Calu3 (cell line): Measurements from ENCODE around the gene COPA. TPM values are rescaled to one million over a fixed set of nuclear protein-coding genes. Genes with fewer than 3 reads are reported as not detected.

Experiments
- BruUV-seq: library from RNA; stranded (reverse); fragments of 400-500 nt; replicated peaks from 2 replicates; lab custom pipeline; 2021; lab: Mats Ljungman, UMichigan
- CTCF ChIA-PET: fragments of 300-600 bp; sonication (Branson Sonifier 250); formaldehyde crosslinking; loops from one replicate; lab custom pipeline; 2022; ENCODE audit warnings: antibody characterized with exemption; lab: Charles Lee
- DNase-seq: peaks from one replicate; pipeline ENCODE4 v3.0.0; 2022
- H3K27ac Mint-ChIP-seq: one replicate; pipeline ENCODE4 v1.8.0; 2022; ENCODE audit warnings: mixed read lengths; ENCODE audit not compliant: unreplicated experiment
- H3K27me3 Mint-ChIP-seq: one replicate; pipeline ENCODE4 v1.8.0; 2022; ENCODE audit warnings: mixed read lengths; ENCODE audit not compliant: unreplicated experiment
- H3K36me3 Mint-ChIP-seq: one replicate; pipeline ENCODE4 v1.8.0; 2022; ENCODE audit warnings: mild to moderate bottlenecking, moderate library complexity, mixed read lengths; ENCODE audit not compliant: insufficient read depth, unreplicated experiment
- H3K4me1 Mint-ChIP-seq: one replicate; pipeline ENCODE4 v1.8.0; 2022; ENCODE audit warnings: mild to moderate bottlenecking, low read depth, mixed read lengths; ENCODE audit not compliant: unreplicated experiment
- H3K4me3 Mint-ChIP-seq: one replicate; pipeline ENCODE4 v1.8.0; 2022; ENCODE audit warnings: mild to moderate bottlenecking, low read depth, moderate library complexity, mixed read lengths; ENCODE audit not compliant: unreplicated experiment
- H3K9me3 Mint-ChIP-seq: one replicate; pipeline ENCODE4 v1.8.0; 2022; ENCODE audit warnings: low read depth, mixed read lengths; ENCODE audit not compliant: unreplicated experiment
- intact Hi-C: fragments of 100-400 bp; cut with micrococcal nuclease; formaldehyde crosslinking; loops from one replicate; pipeline ENCODE4 v1.10.0; 2022; ENCODE audit not compliant: unreplicated experiment
- total RNA-seq: library from RNA; stranded (reverse); gene quantifications from 2 replicates; pipeline ENCODE4 v1.2.3, GENCODE V29; 2022
- TF ChIP-seq, protein P1 (sequence below): fragments of 200-600 bp; IDR thresholded peaks from one replicate; pipeline ENCODE4 v1.8.0; 2022; ENCODE audit warnings: antibody characterized with exemption; ENCODE audit not compliant: unreplicated experiment

COPA gene
- total RNA-seq, 1 experiment from 2014 or later = 208 TPM

DNA sequence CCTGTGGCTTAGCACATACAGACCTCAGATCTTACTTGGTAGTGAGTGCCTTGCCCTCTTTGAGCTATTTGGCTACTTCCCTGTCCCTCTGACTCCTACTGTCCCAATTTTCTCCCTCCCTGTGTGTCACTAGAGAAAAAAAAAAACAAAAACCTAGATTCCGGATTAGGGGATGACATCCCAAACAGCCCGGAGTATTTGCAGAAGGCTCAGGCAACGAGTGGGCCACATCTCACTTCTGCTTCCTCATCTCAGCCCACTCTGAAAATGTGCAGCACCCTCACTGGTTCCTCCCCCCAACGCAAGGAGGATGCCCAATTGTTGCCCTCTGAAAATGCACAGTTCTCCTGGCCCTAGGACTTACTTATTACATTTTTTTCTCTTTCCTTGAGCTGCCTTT, 28.7 kb upstream of the COPA start:
- CTCF ChIA-PET = no interaction called here
- peaks cover 14% of the 10 kb centered on the region for H3K36me3 Mint-ChIP-seq
- BruUV-seq = no TSS peak
- H3K27me3 Mint-ChIP-seq = no peaks in the 10 kb centered on the region
- H3K4me3 Mint-ChIP-seq = no peak overlapping the region
- no peak for DNase-seq
- no peak overlapping the region for H3K27ac Mint-ChIP-seq
- TF ChIP-seq, protein P1, sequence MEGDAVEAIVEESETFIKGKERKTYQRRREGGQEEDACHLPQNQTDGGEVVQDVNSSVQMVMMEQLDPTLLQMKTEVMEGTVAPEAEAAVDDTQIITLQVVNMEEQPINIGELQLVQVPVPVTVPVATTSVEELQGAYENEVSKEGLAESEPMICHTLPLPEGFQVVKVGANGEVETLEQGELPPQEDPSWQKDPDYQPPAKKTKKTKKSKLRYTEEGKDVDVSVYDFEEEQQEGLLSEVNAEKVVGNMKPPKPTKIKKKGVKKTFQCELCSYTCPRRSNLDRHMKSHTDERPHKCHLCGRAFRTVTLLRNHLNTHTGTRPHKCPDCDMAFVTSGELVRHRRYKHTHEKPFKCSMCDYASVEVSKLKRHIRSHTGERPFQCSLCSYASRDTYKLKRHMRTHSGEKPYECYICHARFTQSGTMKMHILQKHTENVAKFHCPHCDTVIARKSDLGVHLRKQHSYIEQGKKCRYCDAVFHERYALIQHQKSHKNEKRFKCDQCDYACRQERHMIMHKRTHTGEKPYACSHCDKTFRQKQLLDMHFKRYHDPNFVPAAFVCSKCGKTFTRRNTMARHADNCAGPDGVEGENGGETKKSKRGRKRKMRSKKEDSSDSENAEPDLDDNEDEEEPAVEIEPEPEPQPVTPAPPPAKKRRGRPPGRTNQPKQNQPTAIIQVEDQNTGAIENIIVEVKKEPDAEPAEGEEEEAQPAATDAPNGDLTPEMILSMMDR = no peak
- intact Hi-C loops = loop anchor here (10.0 kb wide), 1 partner anchor 427 kb away; the partner anchor contains the start of gene IGSF9
- no peaks in the 10 kb centered on the region for H3K9me3 Mint-ChIP-seq
- H3K4me1 Mint-ChIP-seq = peaks cover 17% of the 10 kb centered on the region

DNA sequence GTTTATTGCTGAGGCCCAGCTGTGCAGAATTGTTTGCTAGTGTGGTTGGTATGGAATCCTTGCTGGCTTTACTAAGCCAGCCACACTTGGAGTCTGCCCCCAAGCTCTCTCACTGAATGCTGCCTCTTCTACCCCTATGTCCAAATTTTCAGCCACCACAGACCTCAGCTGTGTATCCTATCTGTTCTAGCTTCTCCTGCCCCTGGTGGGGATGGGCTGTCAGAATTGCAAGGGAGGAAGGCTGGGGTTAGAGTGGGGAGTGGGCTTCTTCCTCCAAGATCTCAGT, 28.2 kb upstream of the COPA start:
- BruUV-seq = no TSS peak
- H3K9me3 Mint-ChIP-seq = no peaks in the 10 kb centered on the region

DNA sequence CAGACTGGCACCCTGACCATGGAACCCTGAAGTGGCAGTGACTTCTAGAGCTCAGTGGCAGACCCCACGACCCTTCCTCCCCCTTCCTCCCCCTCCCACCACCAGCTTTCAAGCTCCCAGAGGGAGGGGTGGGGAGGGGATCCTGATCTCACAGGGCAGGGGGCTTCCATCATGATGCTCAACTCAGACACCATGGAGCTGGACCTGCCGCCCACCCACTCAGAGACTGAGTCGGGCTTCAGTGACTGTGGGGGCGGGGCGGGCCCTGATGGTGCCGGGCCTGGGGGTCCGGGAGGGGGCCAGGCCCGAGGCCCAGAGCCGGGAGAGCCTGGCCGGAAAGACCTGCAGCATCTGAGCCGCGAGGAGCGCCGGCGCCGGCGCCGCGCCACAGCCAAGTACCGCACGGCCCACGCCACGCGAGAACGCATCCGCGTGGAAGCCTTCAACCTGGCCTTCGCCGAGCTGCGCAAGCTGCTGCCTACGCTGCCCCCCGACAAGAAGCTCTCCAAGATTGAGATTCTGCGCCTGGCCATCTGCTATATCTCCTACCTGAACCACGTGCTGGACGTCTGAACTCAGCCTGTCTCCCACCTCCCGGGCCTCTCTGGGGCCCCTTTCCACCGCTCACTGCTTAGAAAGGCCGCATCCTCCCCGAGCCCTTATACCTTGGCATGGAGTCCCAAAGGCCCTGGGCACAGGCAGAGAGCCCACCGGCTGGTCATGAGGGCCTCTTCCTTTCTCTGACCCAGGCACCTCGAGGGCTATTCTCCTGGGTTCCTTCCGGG, 27.7 kb upstream of the COPA start:
- intact Hi-C loops = loop anchor here (10.0 kb wide), 1 partner anchor 426 kb away; the partner anchor contains the start of gene IGSF9
- Mint-ChIP-seq H3K27ac (no peak overlapping the region), H3K9me3 (no peaks in the 10 kb centered on the region), H3K4me3 (no peak overlapping the region), H3K4me1 (peaks cover 8% of the 10 kb centered on the region), H3K27me3 (no peaks in the 10 kb centered on the region), H3K36me3 (peaks cover 12% of the 10 kb centered on the region)
- BruUV-seq = no TSS peak
- TF ChIP-seq, protein P1 = no peak
- DNase-seq = no peak
- CTCF ChIA-PET = no interaction called here

More for the DNA sequence above, 28.2 kb upstream of the COPA start:
- intact Hi-C loops = loop anchor here (10.0 kb wide), 1 partner anchor 426 kb away; the partner anchor contains the start of gene IGSF9
- CTCF ChIA-PET = no interaction called here
- no peak for DNase-seq
- peaks cover 14% of the 10 kb centered on the region for H3K36me3 Mint-ChIP-seq
- peaks cover 13% of the 10 kb centered on the region for H3K4me1 Mint-ChIP-seq
- no peaks in the 10 kb centered on the region for H3K27me3 Mint-ChIP-seq
- TF ChIP-seq, protein P1 = no peak
- H3K27ac Mint-ChIP-seq = no peak overlapping the region
- no peak overlapping the region for H3K4me3 Mint-ChIP-seq

DNA sequence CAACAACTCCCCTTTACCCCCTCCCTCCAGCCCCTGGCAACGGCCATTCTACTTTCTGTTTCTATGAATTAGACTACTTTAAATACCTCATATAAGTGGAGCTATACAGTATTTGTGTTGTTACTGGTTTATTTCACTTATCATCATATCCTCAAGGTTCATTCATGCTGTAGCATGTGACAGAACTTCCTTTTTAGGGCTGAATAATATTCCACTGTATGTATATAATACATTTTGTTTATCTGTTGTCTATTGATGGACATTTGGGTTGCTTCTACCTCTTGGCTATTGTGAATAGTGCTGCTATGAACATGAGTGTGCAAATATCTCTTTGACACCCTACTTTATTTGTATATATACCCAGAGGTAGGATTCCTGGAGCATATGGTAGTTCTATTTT, 26.0 kb upstream of the COPA start:
- no peak overlapping the region for H3K4me3 Mint-ChIP-seq
- no peaks in the 10 kb centered on the region for H3K27me3 Mint-ChIP-seq
- TF ChIP-seq, protein P1 = no peak
- no TSS peak for BruUV-seq
- no peaks in the 10 kb centered on the region for H3K9me3 Mint-ChIP-seq
- intact Hi-C loops = no loop called here
- H3K4me1 Mint-ChIP-seq = no peaks in the 10 kb centered on the region
- no peak for DNase-seq
- H3K27ac Mint-ChIP-seq = no peak overlapping the region
- H3K36me3 Mint-ChIP-seq = peaks cover 5% of the 10 kb centered on the region
- CTCF ChIA-PET = no interaction called here
